ENCODE data around the gene TMC8. TPM values are rescaled to one million over a fixed set of nuclear protein-coding genes. Genes with fewer than 3 reads are reported as not detected.

The TMC8 gene
- polyA plus RNA-seq, 1 of the 3 experiments (the other 2 are of a cell fraction), result 0.18 TPM

DNA sequence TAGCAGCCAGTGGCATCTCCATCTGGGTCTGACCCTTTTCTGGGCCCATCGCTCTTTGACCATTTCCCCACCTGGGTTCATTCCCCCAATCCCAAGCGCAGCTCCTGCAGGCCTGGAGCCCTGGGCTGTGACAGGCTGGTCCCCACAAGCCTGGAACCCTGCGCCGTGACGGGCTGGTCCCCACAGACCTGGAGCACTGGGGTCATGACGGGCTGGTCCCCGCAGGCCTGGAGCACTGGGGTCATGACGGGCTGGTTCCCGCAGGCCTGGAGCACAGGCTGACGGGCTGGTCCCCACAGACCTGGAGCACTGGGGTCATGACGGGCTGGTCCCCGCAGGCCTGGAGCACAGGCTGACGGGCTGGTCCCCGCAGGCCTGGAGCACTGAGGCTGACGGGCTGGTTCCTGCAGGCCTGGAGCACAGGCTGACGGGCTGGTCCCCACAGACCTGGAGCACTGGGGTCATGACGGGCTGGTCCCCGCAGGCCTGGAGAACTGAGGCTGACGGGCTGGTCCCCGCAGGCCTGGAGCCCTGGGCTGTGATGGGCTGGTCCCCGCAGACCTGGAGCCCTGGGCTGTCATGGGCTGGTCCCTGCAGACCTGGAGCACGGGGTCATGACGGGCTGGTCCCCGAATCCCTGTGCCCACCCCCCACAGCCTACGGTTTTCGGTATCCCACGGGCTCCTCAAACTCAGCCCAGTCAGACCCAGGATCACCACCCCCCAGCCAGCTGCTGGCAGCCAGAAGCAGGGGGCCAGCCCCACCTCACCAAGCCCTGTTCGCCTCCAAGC, 18.6 kb upstream of the TMC8 start:
- no peak overlapping the region for H2AFZ ChIP-seq (ENCODE audit: low read depth)
- peaks cover 0 to 8% of the 10 kb centered on the region in 2 experiments; a peak in 1 of 4 replicates for H3K4me1 ChIP-seq (ENCODE audit: control insufficient read depth in 1 of 2, insufficient read depth in 2 of 2, low read depth in 1 of 2, low read length in 1 of 2)
- H3K4me2 ChIP-seq, result no peak overlapping the region
- H3K36me3 ChIP-seq (replicated peaks in 1 of 2; ENCODE audit: control insufficient read depth in 1 of 2, insufficient read depth in 2 of 2, low read length in 1 of 2), result peaks cover 0 to 2% of the 10 kb centered on the region in 2 experiments
- no peak overlapping the region for H3K9ac ChIP-seq
- 76% methylated on average over 13 of the region's 28 CpGs for WGBS (ENCODE audit: low lambda C conversion rate)
- H3K9me3 ChIP-seq, result no peaks in the 10 kb centered on the region
- ChIA-PET POLR2A (no interaction called here), CTCF (interaction anchor here (0.6 to 10.9 kb wide), 41 partner anchors 8 to 569 kb away, joined by 3 to 131 read pairs (median 6); partner anchors contain the start of genes AFMID, SYNGR2, TK1 and TMC6)
- H3K27me3 ChIP-seq (ENCODE audit: insufficient read depth), result 0 out of 2 replicates have a peak, but pooled peaks cover 6% of the 10 kb centered on the region
- no peaks in the 10 kb centered on the region for H4K20me1 ChIP-seq (ENCODE audit: insufficient read depth)
- no peak for DNase-seq
- no peak overlapping the region for H3K4me3 ChIP-seq (ENCODE audit: low read depth in 2 of 2, low read length in 1 of 2)
- H3K27ac ChIP-seq (ENCODE audit: low read depth in 2 of 2, low read length in 1 of 2), result no peak overlapping the region
- no peaks in the 10 kb centered on the region for H3K9me2 ChIP-seq
- H3F3A ChIP-seq (replicated peaks; ENCODE audit: insufficient read depth), result peaks cover 4% of the 10 kb centered on the region
- no peaks in the 10 kb centered on the region for H3K79me2 ChIP-seq (ENCODE audit: insufficient read depth)
- TF ChIP-seq FOXM1 (IDR thresholded peaks at IDR 0.05; ENCODE audit: low read depth), result no peak
- TF ChIP-seq, protein P1, sequence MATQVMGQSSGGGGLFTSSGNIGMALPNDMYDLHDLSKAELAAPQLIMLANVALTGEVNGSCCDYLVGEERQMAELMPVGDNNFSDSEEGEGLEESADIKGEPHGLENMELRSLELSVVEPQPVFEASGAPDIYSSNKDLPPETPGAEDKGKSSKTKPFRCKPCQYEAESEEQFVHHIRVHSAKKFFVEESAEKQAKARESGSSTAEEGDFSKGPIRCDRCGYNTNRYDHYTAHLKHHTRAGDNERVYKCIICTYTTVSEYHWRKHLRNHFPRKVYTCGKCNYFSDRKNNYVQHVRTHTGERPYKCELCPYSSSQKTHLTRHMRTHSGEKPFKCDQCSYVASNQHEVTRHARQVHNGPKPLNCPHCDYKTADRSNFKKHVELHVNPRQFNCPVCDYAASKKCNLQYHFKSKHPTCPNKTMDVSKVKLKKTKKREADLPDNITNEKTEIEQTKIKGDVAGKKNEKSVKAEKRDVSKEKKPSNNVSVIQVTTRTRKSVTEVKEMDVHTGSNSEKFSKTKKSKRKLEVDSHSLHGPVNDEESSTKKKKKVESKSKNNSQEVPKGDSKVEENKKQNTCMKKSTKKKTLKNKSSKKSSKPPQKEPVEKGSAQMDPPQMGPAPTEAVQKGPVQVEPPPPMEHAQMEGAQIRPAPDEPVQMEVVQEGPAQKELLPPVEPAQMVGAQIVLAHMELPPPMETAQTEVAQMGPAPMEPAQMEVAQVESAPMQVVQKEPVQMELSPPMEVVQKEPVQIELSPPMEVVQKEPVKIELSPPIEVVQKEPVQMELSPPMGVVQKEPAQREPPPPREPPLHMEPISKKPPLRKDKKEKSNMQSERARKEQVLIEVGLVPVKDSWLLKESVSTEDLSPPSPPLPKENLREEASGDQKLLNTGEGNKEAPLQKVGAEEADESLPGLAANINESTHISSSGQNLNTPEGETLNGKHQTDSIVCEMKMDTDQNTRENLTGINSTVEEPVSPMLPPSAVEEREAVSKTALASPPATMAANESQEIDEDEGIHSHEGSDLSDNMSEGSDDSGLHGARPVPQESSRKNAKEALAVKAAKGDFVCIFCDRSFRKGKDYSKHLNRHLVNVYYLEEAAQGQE (IDR thresholded peaks at IDR 0.05; ENCODE audit: low read depth, low read length), result no peak
- TF ChIP-seq RAD21 (IDR thresholded peaks at IDR 0.05; ENCODE audit: low read length), result no peak
- no peak for TF ChIP-seq MXI1 (IDR thresholded peaks at IDR 0.05; ENCODE audit: low read depth, low read length)
- TF ChIP-seq, protein P2, sequence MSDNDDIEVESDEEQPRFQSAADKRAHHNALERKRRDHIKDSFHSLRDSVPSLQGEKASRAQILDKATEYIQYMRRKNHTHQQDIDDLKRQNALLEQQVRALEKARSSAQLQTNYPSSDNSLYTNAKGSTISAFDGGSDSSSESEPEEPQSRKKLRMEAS (IDR thresholded peaks at IDR 0.05; ENCODE audit: low read depth), result no peak
- no peak for TF ChIP-seq FOSL2 (IDR thresholded peaks at IDR 0.05; ENCODE audit: borderline replicate concordance, low read depth)
- TF ChIP-seq, protein P3, sequence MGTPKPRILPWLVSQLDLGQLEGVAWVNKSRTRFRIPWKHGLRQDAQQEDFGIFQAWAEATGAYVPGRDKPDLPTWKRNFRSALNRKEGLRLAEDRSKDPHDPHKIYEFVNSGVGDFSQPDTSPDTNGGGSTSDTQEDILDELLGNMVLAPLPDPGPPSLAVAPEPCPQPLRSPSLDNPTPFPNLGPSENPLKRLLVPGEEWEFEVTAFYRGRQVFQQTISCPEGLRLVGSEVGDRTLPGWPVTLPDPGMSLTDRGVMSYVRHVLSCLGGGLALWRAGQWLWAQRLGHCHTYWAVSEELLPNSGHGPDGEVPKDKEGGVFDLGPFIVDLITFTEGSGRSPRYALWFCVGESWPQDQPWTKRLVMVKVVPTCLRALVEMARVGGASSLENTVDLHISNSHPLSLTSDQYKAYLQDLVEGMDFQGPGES (IDR thresholded peaks at IDR 0.05; ENCODE audit: low read depth, low read length), result no peak
- no peak for TF ChIP-seq TCF12 (IDR thresholded peaks at IDR 0.05)
- TF ChIP-seq, protein P4, sequence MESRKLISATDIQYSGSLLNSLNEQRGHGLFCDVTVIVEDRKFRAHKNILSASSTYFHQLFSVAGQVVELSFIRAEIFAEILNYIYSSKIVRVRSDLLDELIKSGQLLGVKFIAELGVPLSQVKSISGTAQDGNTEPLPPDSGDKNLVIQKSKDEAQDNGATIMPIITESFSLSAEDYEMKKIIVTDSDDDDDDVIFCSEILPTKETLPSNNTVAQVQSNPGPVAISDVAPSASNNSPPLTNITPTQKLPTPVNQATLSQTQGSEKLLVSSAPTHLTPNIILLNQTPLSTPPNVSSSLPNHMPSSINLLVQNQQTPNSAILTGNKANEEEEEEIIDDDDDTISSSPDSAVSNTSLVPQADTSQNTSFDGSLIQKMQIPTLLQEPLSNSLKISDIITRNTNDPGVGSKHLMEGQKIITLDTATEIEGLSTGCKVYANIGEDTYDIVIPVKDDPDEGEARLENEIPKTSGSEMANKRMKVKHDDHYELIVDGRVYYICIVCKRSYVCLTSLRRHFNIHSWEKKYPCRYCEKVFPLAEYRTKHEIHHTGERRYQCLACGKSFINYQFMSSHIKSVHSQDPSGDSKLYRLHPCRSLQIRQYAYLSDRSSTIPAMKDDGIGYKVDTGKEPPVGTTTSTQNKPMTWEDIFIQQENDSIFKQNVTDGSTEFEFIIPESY (IDR thresholded peaks at IDR 0.05; ENCODE audit: borderline replicate concordance, low read depth), result no peak
- no peak for TF ChIP-seq YY1 (IDR thresholded peaks at IDR 0.05; ENCODE audit: low read depth)
- TF ChIP-seq, protein P5, sequence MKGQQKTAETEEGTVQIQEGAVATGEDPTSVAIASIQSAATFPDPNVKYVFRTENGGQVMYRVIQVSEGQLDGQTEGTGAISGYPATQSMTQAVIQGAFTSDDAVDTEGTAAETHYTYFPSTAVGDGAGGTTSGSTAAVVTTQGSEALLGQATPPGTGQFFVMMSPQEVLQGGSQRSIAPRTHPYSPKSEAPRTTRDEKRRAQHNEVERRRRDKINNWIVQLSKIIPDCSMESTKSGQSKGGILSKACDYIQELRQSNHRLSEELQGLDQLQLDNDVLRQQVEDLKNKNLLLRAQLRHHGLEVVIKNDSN (IDR thresholded peaks at IDR 0.05; ENCODE audit: borderline replicate concordance, low read depth), result no peak
- TF ChIP-seq, protein P6, sequence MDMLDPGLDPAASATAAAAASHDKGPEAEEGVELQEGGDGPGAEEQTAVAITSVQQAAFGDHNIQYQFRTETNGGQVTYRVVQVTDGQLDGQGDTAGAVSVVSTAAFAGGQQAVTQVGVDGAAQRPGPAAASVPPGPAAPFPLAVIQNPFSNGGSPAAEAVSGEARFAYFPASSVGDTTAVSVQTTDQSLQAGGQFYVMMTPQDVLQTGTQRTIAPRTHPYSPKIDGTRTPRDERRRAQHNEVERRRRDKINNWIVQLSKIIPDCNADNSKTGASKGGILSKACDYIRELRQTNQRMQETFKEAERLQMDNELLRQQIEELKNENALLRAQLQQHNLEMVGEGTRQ (IDR thresholded peaks at IDR 0.05; ENCODE audit: borderline replicate concordance, low read depth, low read length), result no peak
- TF ChIP-seq, protein P7, sequence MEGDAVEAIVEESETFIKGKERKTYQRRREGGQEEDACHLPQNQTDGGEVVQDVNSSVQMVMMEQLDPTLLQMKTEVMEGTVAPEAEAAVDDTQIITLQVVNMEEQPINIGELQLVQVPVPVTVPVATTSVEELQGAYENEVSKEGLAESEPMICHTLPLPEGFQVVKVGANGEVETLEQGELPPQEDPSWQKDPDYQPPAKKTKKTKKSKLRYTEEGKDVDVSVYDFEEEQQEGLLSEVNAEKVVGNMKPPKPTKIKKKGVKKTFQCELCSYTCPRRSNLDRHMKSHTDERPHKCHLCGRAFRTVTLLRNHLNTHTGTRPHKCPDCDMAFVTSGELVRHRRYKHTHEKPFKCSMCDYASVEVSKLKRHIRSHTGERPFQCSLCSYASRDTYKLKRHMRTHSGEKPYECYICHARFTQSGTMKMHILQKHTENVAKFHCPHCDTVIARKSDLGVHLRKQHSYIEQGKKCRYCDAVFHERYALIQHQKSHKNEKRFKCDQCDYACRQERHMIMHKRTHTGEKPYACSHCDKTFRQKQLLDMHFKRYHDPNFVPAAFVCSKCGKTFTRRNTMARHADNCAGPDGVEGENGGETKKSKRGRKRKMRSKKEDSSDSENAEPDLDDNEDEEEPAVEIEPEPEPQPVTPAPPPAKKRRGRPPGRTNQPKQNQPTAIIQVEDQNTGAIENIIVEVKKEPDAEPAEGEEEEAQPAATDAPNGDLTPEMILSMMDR (IDR thresholded peaks at IDR 0.05), result no peak
- no peak for TF ChIP-seq FOXJ3 (CRISPR knock-in tag; IDR thresholded peaks at IDR 0.05)
- TF ChIP-seq MEF2A (IDR thresholded peaks at IDR 0.05; ENCODE audit: borderline replicate concordance, low read depth), result no peak
- no peak for TF ChIP-seq CHD2 (IDR thresholded peaks at IDR 0.05; ENCODE audit: low read length, partially characterized antibody)
- no peak for TF ChIP-seq POLR2AphosphoS5 (IDR thresholded peaks at IDR 0.05; ENCODE audit: low read depth, low read length)
- no peak for TF ChIP-seq SMC3 (IDR thresholded peaks at IDR 0.05; ENCODE audit: low read depth, low read length)

Data from SK-N-SH (cell line).